OCI-LY1 (cell line): ENCODE data around the gene ANKRD31.

ENCODE experiments used
- H2AFZ ChIP-seq: fragments of 200-600 bp; sonication (generic), shearing (Covaris generic); 2 replicates; pipeline ENCODE4 v1.6.0; 2014; ENCODE audit warnings: antibody characterized with exemption, mild to moderate bottlenecking, low read length
- H3F3A ChIP-seq: fragments of 200-600 bp; sonication (generic), shearing (Covaris generic); 2 replicates; pipeline ENCODE4 v1.6.0; 2014; ENCODE audit warnings: mild to moderate bottlenecking, antibody characterized with exemption, low read length, moderate library complexity; ENCODE audit not compliant: insufficient read depth
- H3K27ac ChIP-seq: fragments of 200-600 bp; sonication (generic); 2 replicates; pipeline ENCODE4 v1.5.1; 2014; ENCODE audit warnings: low read length, mixed run types, mild to moderate bottlenecking, low read depth; ENCODE audit not compliant: poor library complexity, severe bottlenecking
- H3K27me3 ChIP-seq: fragments of 200-600 bp; sonication (generic); 2 replicates; pipeline ENCODE4 v1.6.0; 2014; ENCODE audit warnings: antibody characterized with exemption, mild to moderate bottlenecking, low read length, moderate library complexity; ENCODE audit not compliant: insufficient read depth
- H3K36me3 ChIP-seq: fragments of 200-600 bp; sonication (generic); 2 replicates; pipeline ENCODE4 v1.6.1; 2014; ENCODE audit warnings: mild to moderate bottlenecking, antibody characterized with exemption, low read length, moderate library complexity, mixed read lengths; ENCODE audit not compliant: insufficient read depth
- H3K4me1 ChIP-seq: fragments of 200-600 bp; sonication (generic); 2 replicates; pipeline ENCODE4 v1.5.1; 2014; ENCODE audit warnings: mild to moderate bottlenecking, low read length, moderate library complexity; ENCODE audit not compliant: insufficient read depth, severe bottlenecking
- H3K4me2 ChIP-seq: fragments of 200-600 bp; sonication (generic), shearing (Covaris generic); 2 replicates; pipeline ENCODE4 v1.6.1; 2014; ENCODE audit warnings: low read length
- H3K4me3 ChIP-seq: fragments of 200-600 bp; sonication (generic); 2 replicates; pipeline ENCODE4 v1.5.1; 2014; ENCODE audit warnings: low read length, low read depth, mild to moderate bottlenecking, mixed read lengths; ENCODE audit not compliant: poor library complexity, severe bottlenecking
- H3K79me2 ChIP-seq: fragments of 200-600 bp; shearing (Covaris generic); 2 replicates; pipeline ENCODE4 v1.6.1; 2016; ENCODE audit warnings: mixed run types, low read length, mixed read lengths; ENCODE audit not compliant: insufficient read depth
- H3K9ac ChIP-seq: fragments of 200-600 bp; sonication (generic), shearing (Covaris generic); 2 replicates; pipeline ENCODE4 v1.6.1; 2014; ENCODE audit warnings: mild to moderate bottlenecking, low read length, mixed read lengths
- H3K9me2 ChIP-seq: fragments of 200-600 bp; sonication (generic), shearing (Covaris generic); 2 replicates; pipeline ENCODE4 v1.6.1; 2014; ENCODE audit warnings: low read depth, mild to moderate bottlenecking, low read length, mixed read lengths
- H3K9me3 ChIP-seq: fragments of 200-600 bp; shearing (Covaris generic); 2 replicates; pipeline ENCODE4 v1.6.1; 2014; ENCODE audit warnings: low read length, mixed read lengths
- H4K20me1 ChIP-seq: fragments of 200-600 bp; sonication (generic), shearing (Covaris generic); 2 replicates; pipeline ENCODE4 v1.6.0; 2016; ENCODE audit warnings: mild to moderate bottlenecking, low read length; ENCODE audit not compliant: insufficient read depth
- CTCF ChIP-seq: fragments of 200-600 bp; sonication (generic), shearing (Covaris generic); IDR thresholded peaks from 2 replicates; pipeline ENCODE4 v1.5.1; 2017; ENCODE audit warnings: mild to moderate bottlenecking, antibody characterized with exemption, low read length, moderate library complexity, mixed read lengths
- EZH2 ChIP-seq: fragments of 200-600 bp; sonication (generic), shearing (Covaris generic); IDR thresholded peaks from 2 replicates; pipeline ENCODE4 v1.8.0; 2017; ENCODE audit warnings: borderline replicate concordance, mixed run types, mild to moderate bottlenecking, antibody characterized with exemption, low read length, moderate library complexity, mixed read lengths

ANKRD31 gene

GRCh38 chr5:75245023-75245422 lies 8.3 kb upstream of the ANKRD31 start:
- H3K4me1 ChIP-seq = no peaks in the 10 kb centered on the region
- no peaks in the 10 kb centered on the region for H3K36me3 ChIP-seq
- H4K20me1 ChIP-seq = no peaks in the 10 kb centered on the region
- no peak overlapping the region for H3K9ac ChIP-seq
- H3K4me2 ChIP-seq = no peak overlapping the region
- TF ChIP-seq EZH2 = no peak
- no peak for TF ChIP-seq CTCF
- no peaks in the 10 kb centered on the region for H3K27me3 ChIP-seq
- no peak overlapping the region for H2AFZ ChIP-seq
- H3K9me2 ChIP-seq = no peaks in the 10 kb centered on the region
- H3K9me3 ChIP-seq = no peaks in the 10 kb centered on the region
- no peaks in the 10 kb centered on the region for H3K79me2 ChIP-seq
- no peak overlapping the region for H3K4me3 ChIP-seq
- H3K27ac ChIP-seq = no peak overlapping the region
- H3F3A ChIP-seq = no peaks in the 10 kb centered on the region

- no peak for TF ChIP-seq EZH2
- TF ChIP-seq CTCF = no peak
- H3K79me2 ChIP-seq = no peaks in the 10 kb centered on the region
- no peaks in the 10 kb centered on the region for H3K9me3 ChIP-seq
- no peak overlapping the region for H3K4me3 ChIP-seq
- H4K20me1 ChIP-seq = no peaks in the 10 kb centered on the region
- H3F3A ChIP-seq = no peaks in the 10 kb centered on the region
- H3K27ac ChIP-seq = no peak overlapping the region
- H3K9me2 ChIP-seq = no peaks in the 10 kb centered on the region
- H3K9ac ChIP-seq = no peak overlapping the region
- H3K4me1 ChIP-seq = no peaks in the 10 kb centered on the region
- H2AFZ ChIP-seq = no peak overlapping the region
- no peaks in the 10 kb centered on the region for H3K36me3 ChIP-seq
- no peak overlapping the region for H3K4me2 ChIP-seq
- no peaks in the 10 kb centered on the region for H3K27me3 ChIP-seq
Observed at GRCh38 chr5:75243510-75243909, 6.8 kb upstream of the ANKRD31 start.

- Histone ChIP-seq H3K79me2 (no peaks in the 10 kb centered on the region), H3K4me1 (no peaks in the 10 kb centered on the region), H3K9me2 (no peaks in the 10 kb centered on the region), H3K27ac (no peak overlapping the region), H3K27me3 (no peaks in the 10 kb centered on the region), H3K36me3 (no peaks in the 10 kb centered on the region), H2AFZ (no peak overlapping the region), H3K4me3 (no peak overlapping the region), H3K4me2 (no peak overlapping the region), H4K20me1 (no peaks in the 10 kb centered on the region), H3F3A (no peaks in the 10 kb centered on the region), H3K9ac (no peak overlapping the region), H3K9me3 (no peaks in the 10 kb centered on the region)
- no peak for TF ChIP-seq EZH2
- TF ChIP-seq CTCF = no peak
Observed at GRCh38 chr5:75243100-75243499, 6.4 kb upstream of the ANKRD31 start.
